ENCODE results near the gene CHCHD1.
"Not testable (repeated sequence)": the region's sequence is repeated elsewhere in the genome, so short reads cannot be mapped to it uniquely, and the experiment has no call there.

CHCHD1 gene

DNA sequence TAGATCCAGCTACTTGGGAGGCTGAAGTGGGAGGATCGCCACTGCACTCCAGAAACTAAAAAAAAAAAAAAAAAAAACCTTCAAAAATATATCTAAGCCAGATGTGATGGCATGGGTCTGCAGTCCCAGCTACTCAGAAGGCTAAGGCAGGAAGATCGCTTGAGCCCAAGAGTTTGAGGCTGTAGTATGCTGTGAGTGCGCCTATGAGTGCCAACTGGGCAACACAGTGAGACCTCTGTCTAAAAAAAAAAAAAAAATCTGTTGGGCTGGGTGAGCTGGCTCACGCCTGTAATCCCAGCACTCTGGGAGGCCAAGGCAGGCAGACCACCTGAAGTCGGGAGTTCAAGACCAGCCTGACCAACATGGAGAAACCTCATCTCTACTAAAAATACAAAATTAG is 2.8 kb upstream of the CHCHD1 start:
- Histone ChIP-seq H3K27me3 (ENCODE audit: low read depth) (no peaks in the 10 kb centered on the region), H3K36me3 (replicated peaks) (peaks cover 26% of the 10 kb centered on the region), H3K4me3 (no peak overlapping the region), H3K9me3 (no peaks in the 10 kb centered on the region), H3K4me1 (peaks cover 33% of the 10 kb centered on the region)
- in situ Hi-C loops (cut with MboI; ENCODE audit: low sequenced_read_pairs) = no loop called here
- no peak for DNase-seq (ENCODE audit: low spot score in 2 of 2)

DNA sequence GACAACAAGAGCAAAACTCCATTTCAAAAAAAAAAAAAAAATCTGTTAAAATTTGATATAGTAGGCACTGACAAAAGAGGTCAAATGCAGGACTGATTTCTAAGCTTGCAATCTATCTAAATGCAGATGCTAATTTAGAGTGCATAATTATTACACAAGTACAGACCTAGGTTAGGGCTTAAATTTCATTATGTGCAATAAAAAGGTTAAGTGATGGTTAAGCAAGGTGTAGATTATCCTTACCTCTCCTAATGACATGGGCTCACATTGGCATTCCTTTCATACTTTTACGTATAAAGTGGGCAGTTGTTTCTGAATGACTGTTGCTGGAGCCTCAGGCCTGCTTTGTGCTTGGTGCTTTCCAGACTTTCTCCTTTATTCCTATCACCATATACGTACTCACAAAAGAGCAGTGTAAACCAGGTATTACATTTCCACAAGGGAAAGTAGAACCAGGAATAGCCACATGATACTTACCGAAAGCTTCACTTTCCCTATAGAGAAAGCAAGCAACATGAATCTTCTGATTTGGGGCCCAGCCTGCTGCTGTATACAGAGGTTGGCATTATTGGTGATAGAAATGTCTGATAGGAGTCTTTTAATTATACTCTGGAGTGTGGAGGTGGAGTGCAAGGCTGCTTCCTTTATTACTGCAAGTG is 2.2 kb upstream of the CHCHD1 start:
- Histone ChIP-seq H3K9me3 (no peaks in the 10 kb centered on the region), H3K36me3 (replicated peaks) (peaks cover 26% of the 10 kb centered on the region), H3K4me1 (peaks cover 30% of the 10 kb centered on the region), H3K27me3 (ENCODE audit: low read depth) (no peaks in the 10 kb centered on the region), H3K4me3 (no peak overlapping the region)
- in situ Hi-C loops (cut with MboI; ENCODE audit: low sequenced_read_pairs) = no loop called here
- DNase-seq (ENCODE audit: low spot score in 2 of 2) = no peak

DNA sequence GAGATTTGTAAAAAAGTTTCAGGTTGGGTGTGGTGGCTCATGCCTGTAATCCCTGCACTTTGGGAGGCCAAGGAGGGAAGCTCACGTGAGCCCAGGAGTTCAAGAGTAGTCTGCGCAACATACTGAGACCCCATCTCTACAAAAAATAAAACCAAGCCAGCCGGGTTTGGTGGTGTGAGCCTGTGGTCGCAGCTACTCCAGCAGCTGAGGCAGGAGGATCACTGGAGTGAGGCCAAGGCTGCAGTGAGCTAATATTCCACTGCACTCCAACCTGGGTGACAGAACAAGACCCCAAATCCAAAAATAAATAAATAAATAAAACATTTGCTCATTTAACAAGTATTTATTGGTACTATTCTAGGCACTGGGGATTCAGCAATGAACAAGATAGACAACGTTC is 1.5 kb upstream of the CHCHD1 start:
- Histone ChIP-seq H3K36me3 (replicated peaks) (peaks cover 26% of the 10 kb centered on the region), H3K9me3 (no peaks in the 10 kb centered on the region), H3K27me3 (ENCODE audit: low read depth) (no peaks in the 10 kb centered on the region), H3K4me3 (no peak overlapping the region; the same call in 1 of the 2 replicates), H3K4me1 (peaks cover 31% of the 10 kb centered on the region)
- in situ Hi-C loops (cut with MboI; ENCODE audit: low sequenced_read_pairs) = no loop called here
- DNase-seq (ENCODE audit: low spot score in 2 of 2) = no peak

DNA sequence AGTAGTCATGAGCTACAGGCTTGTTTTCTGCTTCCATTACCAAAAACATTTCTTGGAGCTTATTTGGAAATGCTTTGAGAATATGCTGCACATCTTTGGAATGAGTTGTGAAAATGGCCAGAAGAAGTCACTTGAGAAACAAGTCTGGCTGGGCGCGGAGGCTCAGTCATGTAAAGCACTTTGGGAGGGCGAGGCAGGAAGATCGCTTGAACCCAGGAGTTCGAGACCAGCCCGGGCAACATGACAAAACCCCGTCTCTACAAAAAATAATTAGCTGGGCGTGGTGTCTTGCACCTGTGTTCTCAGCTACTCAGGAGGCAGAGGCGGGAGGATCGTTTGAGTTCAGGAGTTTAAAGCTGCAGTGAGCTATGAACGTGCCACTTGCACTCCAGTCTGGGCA is 882 bp upstream of the CHCHD1 start:
- Histone ChIP-seq H3K36me3 (replicated peaks) (peaks cover 21% of the 10 kb centered on the region), H3K9me3 (no peaks in the 10 kb centered on the region), H3K4me3 (peak overlapping the region; percentile 91), H3K4me1 (peaks cover 28% of the 10 kb centered on the region), H3K27me3 (ENCODE audit: low read depth) (no peaks in the 10 kb centered on the region)
- no peak for DNase-seq (ENCODE audit: low spot score in 2 of 2)
- in situ Hi-C loops (cut with MboI; ENCODE audit: low sequenced_read_pairs) = no loop called here

DNA sequence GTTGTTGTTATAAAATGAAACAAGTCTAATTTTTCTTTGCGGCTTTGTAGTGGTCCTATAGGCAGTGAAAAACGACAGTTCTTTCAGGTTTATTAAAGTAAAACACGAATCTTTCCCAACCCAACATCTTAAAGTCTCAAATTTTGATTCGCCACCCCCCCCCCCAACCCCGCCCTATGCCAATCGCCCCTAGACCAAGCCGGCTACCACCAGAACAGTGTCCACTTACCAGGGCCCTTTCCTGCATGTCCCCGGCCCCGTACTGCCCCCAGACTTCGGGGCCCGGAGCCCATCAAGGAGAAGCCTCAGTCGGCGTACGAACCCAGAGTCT is 335 bp upstream of the CHCHD1 start:
- peaks cover 21% of the 10 kb centered on the region for H3K36me3 ChIP-seq (replicated peaks)
- H3K4me1 ChIP-seq = peaks cover 29% of the 10 kb centered on the region
- peak overlapping the region; percentile 91 for H3K4me3 ChIP-seq
- no peaks in the 10 kb centered on the region for H3K27me3 ChIP-seq (ENCODE audit: low read depth)
- no peaks in the 10 kb centered on the region for H3K9me3 ChIP-seq
- DNase-seq (ENCODE audit: low spot score in 2 of 2) = no peak
- in situ Hi-C loops (cut with MboI; ENCODE audit: low sequenced_read_pairs) = no loop called here

DNA sequence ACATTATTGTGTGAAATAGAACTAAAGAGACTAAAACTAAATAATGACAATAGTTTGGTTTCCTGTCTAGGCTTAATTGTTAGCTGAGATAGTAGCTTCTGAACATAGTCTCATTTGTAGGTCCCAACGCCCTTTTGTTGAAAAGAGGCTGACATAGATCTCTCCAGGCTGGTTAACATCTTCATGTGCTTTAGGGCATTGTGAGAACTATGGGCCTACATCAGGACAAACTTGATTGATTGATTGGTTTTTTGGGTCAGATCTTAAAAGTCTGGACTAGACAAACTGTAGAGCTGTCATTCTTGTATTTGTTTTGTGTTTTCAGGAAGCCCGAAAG is 869 bp downstream of the CHCHD1 start:
- no peak for DNase-seq (ENCODE audit: low spot score in 2 of 2)
- Histone ChIP-seq H3K4me3 (peak overlapping the region; percentile 91), H3K9me3 (no peaks in the 10 kb centered on the region), H3K36me3 (replicated peaks) (peaks cover 16% of the 10 kb centered on the region), H3K4me1 (peaks cover 30% of the 10 kb centered on the region), H3K27me3 (ENCODE audit: low read depth) (no peaks in the 10 kb centered on the region)
- in situ Hi-C loops (cut with MboI; ENCODE audit: low sequenced_read_pairs) = no loop called here

DNA sequence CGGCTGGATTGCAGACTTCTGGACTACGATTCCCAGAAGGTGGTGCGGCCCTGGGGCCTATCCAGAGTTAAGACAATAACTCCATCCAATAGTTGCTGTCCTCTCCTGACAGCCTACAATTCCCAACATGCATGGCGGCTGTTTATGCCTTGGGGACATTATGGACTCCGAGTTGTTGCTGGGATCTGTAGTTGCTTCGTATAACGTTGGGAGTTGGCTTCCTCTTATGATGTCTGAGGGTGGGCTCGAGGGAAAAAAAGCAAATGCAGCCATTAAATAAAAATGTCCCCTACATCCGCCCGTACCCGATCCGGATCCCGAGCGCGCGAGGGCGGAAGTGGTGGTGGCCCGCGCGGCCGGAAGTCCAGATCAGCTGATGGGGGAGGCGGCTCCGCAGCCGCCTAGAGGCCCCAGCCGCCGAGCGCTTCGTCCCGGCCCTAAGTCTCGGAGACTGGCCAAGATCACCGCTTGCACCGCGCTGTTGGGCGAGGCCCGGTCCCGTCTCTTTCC is 3.4 kb downstream of the CHCHD1 start, which contains the start of gene ZSWIM8:
TSS of gene ZSWIM8 (plus strand) at position 396 of the 510 bp plus-strand sequence. CDS start 273 bp downstream, outside the sequence.
- Histone ChIP-seq H3K4me3 (peak within 1 kb of the TSS; percentile 77), H3K27me3 (ENCODE audit: low read depth) (no peaks in the 10 kb centered on the region), H3K36me3 (replicated peaks) (peaks cover 5% of the 10 kb centered on the region), H3K4me1 (peaks cover 23% of the 10 kb centered on the region), H3K9me3 (no peaks in the 10 kb centered on the region)
- in situ Hi-C loops (cut with MboI; ENCODE audit: low sequenced_read_pairs) = no loop called here
- DNase-seq (ENCODE audit: low spot score in 2 of 2) = peak; percentile 89 to 96

DNA sequence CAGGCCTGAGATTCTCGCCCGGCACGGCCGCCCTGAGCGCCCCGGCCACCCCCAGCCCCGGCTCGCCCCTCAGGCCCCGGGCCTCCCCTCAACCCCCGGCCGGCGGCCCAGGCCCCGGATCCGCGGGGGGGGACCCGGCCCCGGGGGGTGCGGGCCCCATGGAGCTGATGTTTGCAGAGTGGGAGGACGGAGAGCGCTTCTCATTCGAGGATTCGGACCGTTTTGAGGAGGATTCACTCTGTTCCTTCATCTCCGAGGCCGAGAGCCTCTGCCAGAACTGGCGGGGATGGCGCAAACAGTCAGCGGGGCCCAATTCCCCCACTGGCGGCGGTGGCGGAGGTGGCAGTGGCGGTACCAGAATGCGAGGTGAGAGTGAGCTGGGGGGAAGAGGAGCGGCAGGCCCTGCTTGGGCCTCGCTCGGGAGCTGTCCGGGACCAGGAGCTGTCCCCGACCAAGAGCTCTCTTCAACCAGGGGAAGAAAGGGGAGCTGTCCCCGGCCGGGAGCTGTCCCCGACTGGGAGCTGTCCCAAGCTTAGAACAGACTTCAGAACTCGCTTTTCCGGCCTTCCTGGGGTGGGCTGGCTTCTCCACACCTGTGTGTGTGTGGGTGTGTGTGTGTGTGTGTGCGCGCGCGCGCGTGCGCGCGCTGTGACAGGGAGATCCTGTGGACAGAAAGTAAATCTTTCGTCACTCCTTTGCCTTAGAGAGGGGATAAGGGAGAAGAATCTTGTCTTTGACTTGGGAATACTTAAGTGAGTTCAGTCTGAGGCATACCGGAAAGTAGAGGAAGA is 4.1 kb downstream of the CHCHD1 start:
- Histone ChIP-seq H3K4me1 (peaks cover 17% of the 10 kb centered on the region), H3K9me3 (no peaks in the 10 kb centered on the region), H3K36me3 (replicated peaks) (peaks cover 5% of the 10 kb centered on the region), H3K4me3 (peak overlapping the region; percentile 77), H3K27me3 (ENCODE audit: low read depth) (no peaks in the 10 kb centered on the region)
- DNase-seq (ENCODE audit: low spot score in 2 of 2) = peak in 1 of 2 experiments; percentile 44
- in situ Hi-C loops (cut with MboI; ENCODE audit: low sequenced_read_pairs) = no loop called here

DNA sequence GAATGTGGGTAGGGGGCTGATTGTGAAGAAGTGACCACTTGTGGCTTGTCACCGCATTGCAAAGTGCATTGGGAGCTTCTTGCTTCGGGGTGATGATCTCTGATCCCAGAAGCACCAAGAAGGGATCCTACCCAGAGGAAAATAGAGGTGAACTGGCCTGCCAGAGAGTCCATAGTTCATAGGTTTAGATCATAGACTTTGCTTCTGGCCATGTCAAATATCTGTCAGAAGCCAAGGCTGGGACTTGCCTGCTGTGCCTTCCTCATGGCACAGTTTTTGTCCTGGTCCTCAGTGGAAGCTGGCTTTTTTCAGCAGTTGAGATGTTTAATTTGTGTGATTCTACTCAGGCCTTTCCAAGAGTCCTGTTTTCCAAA is 4.7 kb downstream of the CHCHD1 start:
- DNase-seq (ENCODE audit: low spot score in 2 of 2) = no peak
- peaks cover 13% of the 10 kb centered on the region for H3K4me1 ChIP-seq
- H3K9me3 ChIP-seq = no peaks in the 10 kb centered on the region
- peak overlapping the region; percentile 77 for H3K4me3 ChIP-seq
- H3K27me3 ChIP-seq (ENCODE audit: low read depth) = no peaks in the 10 kb centered on the region
- H3K36me3 ChIP-seq (replicated peaks) = peaks cover 11% of the 10 kb centered on the region
- in situ Hi-C loops (cut with MboI; ENCODE audit: low sequenced_read_pairs) = no loop called here

DNA sequence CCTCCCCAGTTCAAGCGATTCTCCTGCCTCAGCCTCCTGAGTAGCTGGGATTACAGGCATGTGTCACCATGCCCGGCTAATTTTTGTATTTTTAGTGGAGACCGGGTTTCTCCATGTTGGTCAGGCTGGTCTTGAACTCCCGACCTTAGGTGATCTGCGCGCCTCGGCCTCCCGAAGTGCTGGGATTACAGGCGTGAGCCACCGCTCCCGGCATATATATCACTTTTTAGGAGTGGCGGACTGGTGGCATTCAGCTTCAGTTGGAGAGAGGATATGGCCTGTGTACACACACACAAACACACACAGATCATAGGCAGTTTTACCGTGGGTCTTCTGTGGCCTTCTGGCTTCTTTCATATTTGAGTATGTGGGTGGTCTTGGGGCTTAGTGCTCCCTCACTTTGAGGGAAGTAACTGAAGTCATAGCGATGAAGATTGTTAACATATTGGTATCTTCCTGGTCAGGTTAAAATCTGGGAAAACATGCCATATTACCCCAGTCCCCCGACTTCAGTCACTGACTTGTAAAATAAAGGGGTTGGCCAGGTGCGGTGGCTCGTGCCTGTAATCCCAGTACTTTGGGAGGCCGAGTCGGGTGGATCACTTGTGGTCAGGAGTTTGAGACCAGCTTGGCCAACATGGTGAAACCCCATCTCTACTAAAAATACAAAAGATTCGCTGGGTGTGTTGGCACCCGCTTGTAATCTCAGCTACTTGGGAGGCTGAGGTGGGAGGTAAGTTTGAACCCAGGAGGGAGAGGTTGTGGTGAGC is 5.4 kb downstream of the CHCHD1 start:
- DNase-seq (ENCODE audit: low spot score in 2 of 2); H3K27me3 ChIP-seq (ENCODE audit: low read depth); H3K9me3 ChIP-seq; in situ Hi-C loops (cut with MboI; ENCODE audit: low sequenced_read_pairs); H3K4me3 ChIP-seq: not testable (repeated sequence)
- peaks cover 12% of the 10 kb centered on the region for H3K36me3 ChIP-seq (replicated peaks)
- peaks cover 13% of the 10 kb centered on the region for H3K4me1 ChIP-seq

DNA sequence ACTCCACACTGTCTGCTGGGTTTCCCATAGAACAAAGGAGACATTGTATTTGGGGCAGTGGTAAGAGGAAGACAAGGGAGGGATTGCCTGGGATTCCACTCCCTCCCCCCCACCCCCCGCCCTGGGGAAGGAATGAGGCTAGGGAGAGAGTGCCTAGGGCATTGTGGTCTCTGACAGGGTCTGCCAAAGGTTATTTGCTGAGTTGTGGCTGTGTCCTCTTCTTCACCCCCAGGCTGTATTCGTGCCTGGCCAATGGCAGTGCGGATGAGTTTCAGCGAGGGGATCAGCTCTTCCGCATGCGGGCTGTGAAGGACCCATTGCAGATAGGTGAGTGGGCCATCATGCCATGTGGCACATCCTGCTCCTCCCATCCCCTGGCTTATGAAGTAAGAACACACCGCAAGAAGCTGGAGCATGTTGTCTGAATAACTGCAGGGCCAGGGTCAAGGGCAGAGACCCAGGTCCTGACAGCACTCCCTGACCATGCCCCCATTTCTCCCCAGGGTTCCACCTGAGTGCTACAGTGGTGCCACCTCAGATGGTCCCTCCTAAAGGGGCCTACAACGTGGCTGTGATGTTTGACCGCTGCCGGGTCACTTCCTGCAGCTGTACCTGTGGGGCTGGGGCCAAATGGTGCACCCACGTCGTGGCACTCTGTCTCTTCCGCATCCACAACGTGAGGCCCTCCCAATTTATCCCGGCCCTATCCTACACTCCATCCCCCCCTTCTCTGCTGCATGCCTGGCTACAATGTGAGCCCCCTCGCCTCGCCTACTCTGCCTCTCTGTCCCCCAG is 7.2 kb downstream of the CHCHD1 start:
- in situ Hi-C loops (cut with MboI; ENCODE audit: low sequenced_read_pairs) = no loop called here
- H3K27me3 ChIP-seq (ENCODE audit: low read depth) = no peaks in the 10 kb centered on the region
- peaks cover 7% of the 10 kb centered on the region for H3K4me1 ChIP-seq
- peaks cover 23% of the 10 kb centered on the region for H3K36me3 ChIP-seq (replicated peaks)
- no peak overlapping the region for H3K4me3 ChIP-seq
- no peak for DNase-seq (ENCODE audit: low spot score in 2 of 2)
- no peaks in the 10 kb centered on the region for H3K9me3 ChIP-seq

DNA sequence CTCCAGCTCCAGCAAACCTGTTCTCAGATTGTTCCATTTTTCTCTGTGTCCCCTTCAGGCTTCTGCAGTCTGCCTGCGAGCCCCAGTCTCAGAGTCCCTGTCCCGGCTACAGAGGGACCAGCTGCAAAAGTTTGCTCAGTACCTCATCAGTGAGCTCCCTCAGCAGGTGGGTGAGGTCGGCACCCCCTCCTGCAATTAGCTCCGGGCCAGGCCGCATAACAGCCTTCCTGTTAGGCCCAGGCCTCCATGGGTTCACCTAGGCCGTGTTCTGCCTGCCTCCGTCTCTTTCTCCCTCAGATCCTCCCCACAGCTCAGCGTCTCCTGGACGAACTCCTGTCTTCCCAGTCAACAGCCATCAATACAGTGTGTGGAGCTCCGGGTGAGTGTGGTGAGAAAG is 7.8 kb downstream of the CHCHD1 start:
- no peak for DNase-seq (ENCODE audit: low spot score in 2 of 2)
- Histone ChIP-seq H3K4me1 (peaks cover 6% of the 10 kb centered on the region), H3K9me3 (no peaks in the 10 kb centered on the region), H3K36me3 (replicated peaks) (peaks cover 28% of the 10 kb centered on the region), H3K4me3 (no peak overlapping the region), H3K27me3 (ENCODE audit: low read depth) (no peaks in the 10 kb centered on the region)
- in situ Hi-C loops (cut with MboI; ENCODE audit: low sequenced_read_pairs) = no loop called here

DNA sequence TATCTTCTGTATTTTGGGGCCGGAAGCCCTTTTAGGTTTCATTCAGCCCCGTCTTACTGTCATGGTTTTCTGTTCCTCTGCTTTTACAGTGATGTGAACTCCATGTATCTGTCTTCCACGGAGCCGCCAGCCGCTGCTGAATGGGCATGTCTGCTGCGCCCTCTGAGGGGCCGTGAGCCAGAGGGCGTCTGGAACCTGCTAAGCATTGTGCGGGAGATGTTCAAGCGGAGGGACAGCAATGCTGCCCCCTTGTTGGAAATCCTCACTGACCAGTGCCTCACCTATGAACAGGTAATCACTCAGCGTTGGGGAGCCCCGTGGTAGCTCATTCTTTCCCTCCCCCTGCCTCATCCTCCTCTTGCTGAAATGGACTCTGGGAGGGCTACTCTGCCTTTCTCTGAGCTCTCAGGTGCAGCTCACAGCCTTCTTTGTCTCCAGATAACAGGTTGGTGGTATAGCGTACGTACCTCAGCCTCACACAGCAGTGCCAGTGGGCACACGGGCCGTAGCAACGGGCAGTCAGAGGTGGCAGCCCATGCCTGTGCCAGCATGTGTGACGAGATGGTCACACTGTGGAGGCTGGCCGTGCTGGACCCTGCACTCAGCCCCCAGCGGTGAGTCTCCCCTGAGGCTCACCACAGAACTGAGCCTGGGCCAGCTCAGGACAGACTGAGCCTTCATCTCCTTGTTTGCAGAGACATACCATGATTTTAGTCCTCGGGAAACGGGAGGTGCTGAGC is 9.2 kb downstream of the CHCHD1 start:
- no peaks in the 10 kb centered on the region for H3K9me3 ChIP-seq
- peaks cover 32% of the 10 kb centered on the region for H3K36me3 ChIP-seq (replicated peaks)
- H3K27me3 ChIP-seq (ENCODE audit: low read depth) = no peaks in the 10 kb centered on the region
- in situ Hi-C loops (cut with MboI; ENCODE audit: low sequenced_read_pairs) = no loop called here
- DNase-seq (ENCODE audit: low spot score in 2 of 2) = no peak
- H3K4me1 ChIP-seq = peaks cover 3% of the 10 kb centered on the region; the same call in 1 of the 2 replicates
- no peak overlapping the region for H3K4me3 ChIP-seq

Data from HAP-1 (cell line).